GM12878 (cell line): ENCODE results near the gene DGKE. TPM values are rescaled to one million over a fixed set of nuclear protein-coding genes. Genes with fewer than 3 reads are reported as not detected.

Source experiments
- ATAC-seq: fragments of 200-7000 bp; cut with Tn5 transposase; 3 replicates; pipeline ENCODE4 v1.9.1; 2020; ENCODE audit warnings: mild to moderate bottlenecking, moderate library complexity
- BruUV-seq: library from RNA; stranded (reverse); fragments of 400-500 nt; replicated peaks from 2 replicates; lab custom pipeline; 2021; lab: Mats Ljungman, UMichigan
- CTCF ChIA-PET: fragments of 300-600 bp; sonication (Branson Sonifier 250); formaldehyde crosslinking; extraction: SDS; loops from one replicate; lab custom pipeline; 2021; ENCODE audit warnings: inconsistent platforms; lab: Yijun Ruan, JAX
- POLR2A ChIA-PET: fragments of 350-600 bp; formaldehyde crosslinking; extraction: SDS; loops from one replicate; lab custom pipeline; 2021; ENCODE audit warnings: inconsistent platforms; lab: Charles Lee
- RAD21 ChIA-PET: fragments of 300-600 bp; sonication (Branson Sonifier 250); formaldehyde crosslinking; loops from one replicate; lab custom pipeline; 2023; ENCODE audit warnings: antibody characterized with exemption; ENCODE audit not compliant: unreplicated experiment; lab: Charles Lee
- SMC1A ChIA-PET: fragments of 300-600 bp; sonication (Branson Sonifier 250); formaldehyde crosslinking; loops from one replicate; lab custom pipeline; 2023; ENCODE audit not compliant: unreplicated experiment, uncharacterized antibody; lab: Charles Lee
- DNase-seq: peaks from one replicate; pipeline ENCODE4 v3.0.0-alpha.2; 2011; ENCODE audit warnings: low read depth, low spot score
- FAIRE-seq: peaks from 3 replicates; lab custom pipeline; 2011; peaks lifted over from hg19 to GRCh38; lab: Jason Lieb, UNC
- H2AFZ ChIP-seq: 2 replicates; pipeline ENCODE4 v1.6.0; 2011; ENCODE audit warnings: low read depth, low read length, control low read depth; ENCODE audit not compliant: control insufficient read depth
- H3K27ac ChIP-seq: 2 replicates; pipeline ENCODE4 v1.5.1; 2011; ENCODE audit warnings: control low read depth; ENCODE audit not compliant: control insufficient read depth, insufficient read depth
- H3K27me3 ChIP-seq, 2 experiments: replicated peaks in 1 of 2; 2 replicates each; pipeline versions ENCODE4 v1.6.0 to v1.6.1; 2011; ENCODE audit warnings: low read length in 1 of 2; ENCODE audit not compliant: control insufficient read depth in 2 of 2, insufficient read depth in 2 of 2
- H3K36me3 ChIP-seq, 2 experiments: 2 replicates each; pipeline ENCODE4 v1.5.1; 2011; ENCODE audit warnings: low read length in 1 of 2; ENCODE audit not compliant: control insufficient read depth in 2 of 2, insufficient read depth in 2 of 2
- H3K4me1 ChIP-seq: 2 replicates; pipeline ENCODE4 v1.6.1; 2011; ENCODE audit warnings: mild to moderate bottlenecking, low read length, moderate library complexity, mixed read lengths; ENCODE audit not compliant: control insufficient read depth, insufficient read depth
- H3K4me2 ChIP-seq: 2 replicates; pipeline ENCODE4 v1.6.0; 2011; ENCODE audit warnings: control low read depth; ENCODE audit not compliant: control insufficient read depth, insufficient read depth
- H3K4me3 ChIP-seq: fragments of 200-600 bp; sonication (generic); 2 replicates; pipeline ENCODE4 v1.5.1; 2016
- H3K79me2 ChIP-seq: 2 replicates; pipeline ENCODE4 v1.6.0; 2011; ENCODE audit warnings: low read length; ENCODE audit not compliant: control insufficient read depth, insufficient read depth
- H3K9ac ChIP-seq: 2 replicates; pipeline ENCODE4 v1.8.0; 2011; ENCODE audit warnings: low read length, control low read depth, mixed read lengths; ENCODE audit not compliant: control insufficient read depth, insufficient read depth
- H3K9me3 ChIP-seq: replicated peaks from 3 replicates; pipeline ENCODE4 v1.5.1; 2011; ENCODE audit warnings: mild to moderate bottlenecking, low read length; ENCODE audit not compliant: control insufficient read depth, insufficient read depth
- H4K20me1 ChIP-seq: 2 replicates; pipeline ENCODE4 v1.6.0; 2011; ENCODE audit not compliant: control insufficient read depth, insufficient read depth
- CBFB ChIP-seq: IDR thresholded peaks from 2 replicates; pipeline ENCODE4 v1.6.1; 2016; ENCODE audit warnings: antibody characterized with exemption, low read depth
- CBX3 ChIP-seq: fragments of 200-600 bp; sonication (generic); IDR thresholded peaks from 2 replicates; pipeline ENCODE4 v1.6.1; 2016; ENCODE audit warnings: low read depth, borderline replicate concordance
- CTCF ChIP-seq, 3 experiments: IDR thresholded peaks in 2 of 3; conservative IDR thresholded peaks in 1 of 3; 2 replicates each; pipeline ENCODE4 v1.5.1; 2011; ENCODE audit warnings: low read depth in 3 of 3, low read length in 3 of 3, mild to moderate bottlenecking in 3 of 3, control low read depth in 2 of 3, moderate library complexity in 2 of 3, inconsistent platforms in 1 of 3, mixed read lengths in 1 of 3; ENCODE audit not compliant: control insufficient read depth in 2 of 3, insufficient read depth in 1 of 3; ENCODE audit errors: extremely low read depth in 1 of 3
- E2F4 ChIP-seq: IDR thresholded peaks from 2 replicates; pipeline ENCODE4 v1.6.1; 2012; ENCODE audit warnings: low read depth, low read length, improper control_type of control experiment
- FOXK2 ChIP-seq: fragments of 450-650 bp; IDR thresholded peaks from 2 replicates; pipeline ENCODE4 v1.6.1; 2017; ENCODE audit warnings: mild to moderate bottlenecking, moderate library complexity
- GATAD2B ChIP-seq: fragments of 450-650 bp; conservative IDR thresholded peaks from 2 replicates; pipeline ENCODE4 v1.6.1; 2017; ENCODE audit warnings: low read depth, mild to moderate bottlenecking, moderate library complexity
- KAT2A ChIP-seq: conservative IDR thresholded peaks from 2 replicates; pipeline ENCODE4 v1.6.1; 2011; ENCODE audit warnings: low read depth, low read length; ENCODE audit not compliant: control insufficient read depth
- MEF2B ChIP-seq: fragments of 450-650 bp; IDR thresholded peaks from 2 replicates; pipeline ENCODE4 v1.6.1; 2018; ENCODE audit warnings: mild to moderate bottlenecking, moderate library complexity; ENCODE audit not compliant: partially characterized antibody, poor library complexity, severe bottlenecking
- MYC ChIP-seq: IDR thresholded peaks from 2 replicates; pipeline ENCODE4 v1.6.1; 2011; ENCODE audit warnings: mild to moderate bottlenecking, low read length, moderate library complexity, inconsistent platforms; ENCODE audit not compliant: insufficient read depth, insufficient replicate concordance, insufficient read length, severe bottlenecking
- NRF1 ChIP-seq: conservative IDR thresholded peaks from 2 replicates; pipeline ENCODE4 v1.6.1; 2011; ENCODE audit warnings: mild to moderate bottlenecking, low read depth, low read length, improper control_type of control experiment
- POLR2AphosphoS5 ChIP-seq: IDR thresholded peaks from 2 replicates; pipeline ENCODE4 v1.6.1; 2011; ENCODE audit warnings: mild to moderate bottlenecking, low read length, inconsistent platforms
- REST ChIP-seq: IDR thresholded peaks from 2 replicates; pipeline ENCODE4 v1.6.1; 2012; ENCODE audit warnings: mild to moderate bottlenecking, low read depth, low read length
- SP1 ChIP-seq: IDR thresholded peaks from one replicate; pipeline ENCODE4 v1.6.1; 2011; ENCODE audit warnings: low read depth, low read length
- SREBF1 ChIP-seq: IDR thresholded peaks from 2 replicates; pipeline ENCODE4 v1.6.1; 2012; ENCODE audit warnings: mild to moderate bottlenecking, low read length
- TARDBP ChIP-seq: IDR thresholded peaks from 2 replicates; pipeline ENCODE4 v1.6.1; 2016; ENCODE audit warnings: borderline replicate concordance
- USF2 ChIP-seq: IDR thresholded peaks from 2 replicates; pipeline ENCODE4 v1.6.1; 2011; ENCODE audit warnings: low read depth, low read length, improper control_type of control experiment, borderline replicate concordance
- WRNIP1 ChIP-seq: IDR thresholded peaks from 2 replicates; pipeline ENCODE4 v1.6.1; 2011; ENCODE audit warnings: low read depth, low read length, improper control_type of control experiment, borderline replicate concordance
- ZNF622 ChIP-seq: fragments of 450-650 bp; IDR thresholded peaks from 2 replicates; pipeline ENCODE4 v1.6.1; 2017; ENCODE audit warnings: mild to moderate bottlenecking, inconsistent platforms
- WGBS: methylation state at CpG from one replicate; pipeline ENCODE4 v1.1.6; 2016; ENCODE audit warnings: low lambda C conversion rate; ENCODE audit not compliant: insufficient replicate concordance, insufficient coverage; ENCODE audit errors: missing lambda C conversion rate; 5-methylcytosine and 5-hydroxymethylcytosine counted together
- in situ Hi-C: fragments of 300-500 bp; cut with MboI; formaldehyde crosslinking; loops from 9 replicates; pipeline ENCODE4 v1.14.3; 2018; ENCODE audit warnings: mixed read lengths
- intact Hi-C: fragments of 100-400 bp; cut with micrococcal nuclease; formaldehyde crosslinking; loops from one replicate; pipeline ENCODE4 v1.14.2; 2022; ENCODE audit not compliant: unreplicated experiment
- polyA plus RNA-seq, 11 experiments: library from polyadenylated mRNA; depleted of rRNA in 4 of 11; unstranded in 6 of 11; stranded (reverse) in 5 of 11; fragments of >200 nt; fragmentation: Nextera tagmentation in 4 of 11; fragmentation: Illumina TruSeq in 1 of 11; extraction: Ambion mirVana in 4 of 11; extraction: Trizol in 1 of 11; gene quantifications; 1 replicate in 1 of 11; 2 replicates in 10 of 11; pipeline versions ENCODE4 v1.2.1 to v1.2.3, GENCODE V29; 2011 to 2016; ENCODE audit warnings: inconsistent platforms in 2 of 11, missing spikeins in 2 of 11, low read depth in 1 of 11
- total RNA-seq, 4 experiments: library from RNA; depleted of rRNA in 3 of 4; stranded (reverse); fragments of >200 nt in 3 of 4; fragmentation: Illumina TruSeq in 1 of 4; extraction: Trizol in 1 of 4; gene quantifications; 2 replicates each; pipeline versions ENCODE4 v1.2.1 to v1.2.3, GENCODE V29; 2013 to 2021

The DGKE gene
- total and polyA plus RNA-seq, 10 of the 15 experiments (the other 5 are each of a cell fraction or from before 2014, with no cell fraction given), result 2.8 to 18.0 (median 11.6) TPM

GRCh38 chr17:56796536-56796935, 37.4 kb upstream of the DGKE start:
- no TSS peak for BruUV-seq
- H2AFZ ChIP-seq, result no peak overlapping the region
- H3K79me2 ChIP-seq, result no peaks in the 10 kb centered on the region
- no peak overlapping the region for H3K9ac ChIP-seq
- ChIA-PET SMC1A (no interaction called here), CTCF (no interaction called here), POLR2A (no interaction called here), RAD21 (no interaction called here)
- no peaks in the 10 kb centered on the region for H4K20me1 ChIP-seq
- no peaks in the 10 kb centered on the region for H3K36me3 ChIP-seq
- WGBS, result 81% methylated on average over 6 of the region's 8 CpGs
- H3K4me2 ChIP-seq, result no peak overlapping the region
- TF ChIP-seq NRF1, result no peak
- TF ChIP-seq SP1, result no peak
- TF ChIP-seq TARDBP, result no peak
- no peak for TF ChIP-seq MYC
- TF ChIP-seq CBFB, result no peak
- no peak for TF ChIP-seq SREBF1
- no peak for TF ChIP-seq FOXK2
- no peak for TF ChIP-seq KAT2A
- no peak for TF ChIP-seq ZNF622
- TF ChIP-seq REST, result no peak
- TF ChIP-seq E2F4, result no peak
- TF ChIP-seq USF2, result no peak
- TF ChIP-seq CBX3, result no peak
- no peak for TF ChIP-seq GATAD2B
- TF ChIP-seq MEF2B, result no peak
- no peak for TF ChIP-seq POLR2AphosphoS5
- TF ChIP-seq WRNIP1, result no peak
- no peak for TF ChIP-seq CTCF (IDR thresholded peaks at IDR 0.05 in 2 of 3, conservative IDR thresholded peaks at IDR 0.05 in 1 of 3; ENCODE audit: control insufficient read depth in 2 of 3, extremely low read depth in 1 of 3, insufficient read depth in 1 of 3, low read depth in 3 of 3, low read length in 3 of 3)
- H3K4me3 ChIP-seq, result no peak overlapping the region
- intact Hi-C loops (no loop called here), in situ Hi-C loops (no loop called here)
- H3K27ac ChIP-seq, result no peak overlapping the region
- DNase-seq (no peak), FAIRE-seq (no peak), ATAC-seq (no peak)
- H3K4me1 ChIP-seq, result no peaks in the 10 kb centered on the region
- no peaks in the 10 kb centered on the region; a peak in 1 of 4 replicates for H3K27me3 ChIP-seq
- no peaks in the 10 kb centered on the region for H3K9me3 ChIP-seq
